OCI-LY3 (cell line): ENCODE results near the gene SLC38A10.

Experiments used
- H2AFZ ChIP-seq: fragments of 200-600, 300-600 bp; shearing (Covaris generic); 2 replicates; pipeline ENCODE4 v1.6.0; 2014; ENCODE audit warnings: antibody characterized with exemption, low read depth, low read length
- H3K27ac ChIP-seq: fragments of 200-600, 300-600 bp; sonication (generic); 2 replicates; pipeline ENCODE4 v1.5.1; 2014; ENCODE audit warnings: mild to moderate bottlenecking, low read length, moderate library complexity, mixed read lengths
- H3K27me3 ChIP-seq: fragments of 200-600, 300-600 bp; sonication (generic); 2 replicates; pipeline ENCODE4 v1.6.1; 2014; ENCODE audit warnings: low read depth, low read length, mixed read lengths
- H3K36me3 ChIP-seq: fragments of 200-600, 300-600 bp; sonication (generic); replicated peaks from 2 replicates; pipeline ENCODE3; 2014; ENCODE audit warnings: low read depth, low read length, mixed read lengths
- H3K4me1 ChIP-seq: fragments of 300-600, 200-600 bp; sonication (generic); 2 replicates; pipeline ENCODE4 v1.6.1; 2014; ENCODE audit warnings: low read length, mixed read lengths
- H3K4me2 ChIP-seq: fragments of 200-600, 300-600 bp; sonication (generic); 2 replicates; pipeline ENCODE4 v1.6.1; 2014; ENCODE audit warnings: low read length, mixed read lengths
- H3K4me3 ChIP-seq: fragments of 300-600, 200-600 bp; sonication (generic); 2 replicates; pipeline ENCODE4 v1.5.1; 2014; ENCODE audit warnings: antibody characterized with exemption, mild to moderate bottlenecking, low read length, moderate library complexity
- H3K79me2 ChIP-seq: fragments of 300-600, 200-600 bp; shearing (Covaris generic); 2 replicates; pipeline ENCODE4 v1.6.1; 2014; ENCODE audit warnings: mild to moderate bottlenecking, low read length, mixed read lengths
- H3K9ac ChIP-seq: fragments of 300-600, 200-600 bp; shearing (Covaris generic); 2 replicates; pipeline ENCODE4 v1.6.0; 2014; ENCODE audit warnings: mild to moderate bottlenecking, low read length, moderate library complexity
- H3K9me3 ChIP-seq: fragments of 200-600, 300-600 bp; shearing (Covaris generic); 2 replicates; pipeline ENCODE4 v1.6.1; 2014; ENCODE audit warnings: low read length, mixed read lengths; ENCODE audit not compliant: insufficient read depth
- H4K20me1 ChIP-seq: fragments of 200-600, 300-600 bp; sonication (generic); 2 replicates; pipeline ENCODE4 v1.6.1; 2016; ENCODE audit warnings: low read length, mixed read lengths; ENCODE audit not compliant: insufficient read depth
- EZH2phosphoT487 ChIP-seq: fragments of 200-600 bp; shearing (Covaris generic); IDR thresholded peaks from 2 replicates; pipeline ENCODE4 v1.6.1; 2018; ENCODE audit warnings: antibody characterized with exemption, mixed run types, low read depth
- TF ChIP-seq, protein P1 (sequence below): fragments of 200-600, 300-600 bp; sonication (generic); IDR thresholded peaks from 2 replicates; pipeline ENCODE4 v1.5.1; 2014; ENCODE audit warnings: antibody characterized with exemption, low read length, low read depth

The SLC38A10 gene

DNA sequence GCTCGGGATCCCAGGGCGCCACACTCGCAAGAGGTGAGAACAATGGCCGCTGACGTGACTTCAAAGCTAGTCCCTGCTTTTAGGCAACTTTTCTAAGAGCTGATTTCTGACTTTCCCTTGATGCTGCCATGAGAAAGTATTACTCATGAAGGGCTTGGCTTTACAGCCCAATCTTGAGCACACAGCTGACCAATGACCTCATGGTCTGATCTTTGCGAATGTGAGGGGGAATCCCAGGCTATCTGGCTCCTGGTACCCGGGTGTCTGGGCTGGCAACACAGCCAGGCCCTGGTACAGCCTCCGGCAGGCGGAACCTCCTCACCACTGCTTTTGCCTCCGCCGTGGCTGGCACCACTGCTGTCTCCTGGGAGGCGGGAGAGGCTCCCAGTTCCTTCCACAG, 38.5 kb downstream of the SLC38A10 start:
- H3K27ac ChIP-seq = no peak overlapping the region
- no peak for TF ChIP-seq EZH2phosphoT487
- TF ChIP-seq, protein P1, sequence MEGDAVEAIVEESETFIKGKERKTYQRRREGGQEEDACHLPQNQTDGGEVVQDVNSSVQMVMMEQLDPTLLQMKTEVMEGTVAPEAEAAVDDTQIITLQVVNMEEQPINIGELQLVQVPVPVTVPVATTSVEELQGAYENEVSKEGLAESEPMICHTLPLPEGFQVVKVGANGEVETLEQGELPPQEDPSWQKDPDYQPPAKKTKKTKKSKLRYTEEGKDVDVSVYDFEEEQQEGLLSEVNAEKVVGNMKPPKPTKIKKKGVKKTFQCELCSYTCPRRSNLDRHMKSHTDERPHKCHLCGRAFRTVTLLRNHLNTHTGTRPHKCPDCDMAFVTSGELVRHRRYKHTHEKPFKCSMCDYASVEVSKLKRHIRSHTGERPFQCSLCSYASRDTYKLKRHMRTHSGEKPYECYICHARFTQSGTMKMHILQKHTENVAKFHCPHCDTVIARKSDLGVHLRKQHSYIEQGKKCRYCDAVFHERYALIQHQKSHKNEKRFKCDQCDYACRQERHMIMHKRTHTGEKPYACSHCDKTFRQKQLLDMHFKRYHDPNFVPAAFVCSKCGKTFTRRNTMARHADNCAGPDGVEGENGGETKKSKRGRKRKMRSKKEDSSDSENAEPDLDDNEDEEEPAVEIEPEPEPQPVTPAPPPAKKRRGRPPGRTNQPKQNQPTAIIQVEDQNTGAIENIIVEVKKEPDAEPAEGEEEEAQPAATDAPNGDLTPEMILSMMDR = no peak
- H3K4me2 ChIP-seq = no peak overlapping the region
- no peaks in the 10 kb centered on the region for H3K27me3 ChIP-seq
- peaks cover 8% of the 10 kb centered on the region for H3K4me1 ChIP-seq
- H2AFZ ChIP-seq = no peak overlapping the region
- peaks cover 22% of the 10 kb centered on the region for H4K20me1 ChIP-seq
- no peaks in the 10 kb centered on the region for H3K9me3 ChIP-seq
- H3K9ac ChIP-seq = no peak overlapping the region
- no peak overlapping the region for H3K4me3 ChIP-seq
- H3K79me2 ChIP-seq = no peaks in the 10 kb centered on the region
- H3K36me3 ChIP-seq = peaks cover 16% of the 10 kb centered on the region

DNA sequence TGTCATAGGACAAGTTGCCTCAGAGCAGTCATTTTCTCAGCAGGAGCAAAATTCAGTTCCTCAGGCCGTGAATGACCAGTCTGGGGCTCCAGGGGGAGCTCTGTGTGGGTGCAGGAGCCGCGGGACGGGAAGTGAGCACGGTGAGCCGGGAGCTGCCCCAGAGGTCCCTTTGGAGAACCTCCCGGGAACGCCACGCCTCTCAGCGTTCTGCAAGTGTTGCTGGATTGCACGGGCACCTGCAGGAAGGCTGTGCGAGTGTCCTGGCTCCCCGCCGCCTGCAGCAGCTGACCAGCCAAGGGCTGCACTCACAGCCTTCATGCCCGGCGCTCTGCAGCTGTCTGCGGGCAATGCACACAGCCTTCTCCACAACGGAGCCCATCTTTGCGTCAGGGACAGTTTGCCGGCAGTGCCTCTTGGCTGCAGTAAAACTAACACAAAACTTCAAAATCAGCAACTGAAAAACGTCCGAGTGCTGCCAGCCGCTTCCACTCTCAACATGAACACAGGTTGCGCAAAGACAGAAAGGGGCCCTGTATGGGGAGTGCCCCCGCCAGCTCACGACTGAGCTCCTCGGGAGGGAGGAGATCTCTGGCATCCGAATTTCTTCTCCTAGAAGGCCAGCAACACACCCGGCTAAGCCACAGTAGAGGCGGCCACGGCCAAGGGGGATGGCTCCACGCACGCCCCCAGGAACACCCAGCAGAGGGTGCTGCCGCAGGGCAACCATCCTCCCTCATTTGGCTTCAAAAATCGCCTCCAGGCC, 40.0 kb downstream of the SLC38A10 start:
- H3K4me3 ChIP-seq = no peak overlapping the region
- H3K27me3 ChIP-seq = no peaks in the 10 kb centered on the region
- peaks cover 24% of the 10 kb centered on the region for H4K20me1 ChIP-seq
- H2AFZ ChIP-seq = no peak overlapping the region
- no peaks in the 10 kb centered on the region for H3K9me3 ChIP-seq
- no peak overlapping the region for H3K4me2 ChIP-seq
- peaks cover 12% of the 10 kb centered on the region for H3K4me1 ChIP-seq
- no peak overlapping the region for H3K9ac ChIP-seq
- peaks cover 27% of the 10 kb centered on the region for H3K36me3 ChIP-seq
- H3K79me2 ChIP-seq = no peaks in the 10 kb centered on the region
- TF ChIP-seq, protein P1 = no peak
- no peak for TF ChIP-seq EZH2phosphoT487
- H3K27ac ChIP-seq = no peak overlapping the region

DNA sequence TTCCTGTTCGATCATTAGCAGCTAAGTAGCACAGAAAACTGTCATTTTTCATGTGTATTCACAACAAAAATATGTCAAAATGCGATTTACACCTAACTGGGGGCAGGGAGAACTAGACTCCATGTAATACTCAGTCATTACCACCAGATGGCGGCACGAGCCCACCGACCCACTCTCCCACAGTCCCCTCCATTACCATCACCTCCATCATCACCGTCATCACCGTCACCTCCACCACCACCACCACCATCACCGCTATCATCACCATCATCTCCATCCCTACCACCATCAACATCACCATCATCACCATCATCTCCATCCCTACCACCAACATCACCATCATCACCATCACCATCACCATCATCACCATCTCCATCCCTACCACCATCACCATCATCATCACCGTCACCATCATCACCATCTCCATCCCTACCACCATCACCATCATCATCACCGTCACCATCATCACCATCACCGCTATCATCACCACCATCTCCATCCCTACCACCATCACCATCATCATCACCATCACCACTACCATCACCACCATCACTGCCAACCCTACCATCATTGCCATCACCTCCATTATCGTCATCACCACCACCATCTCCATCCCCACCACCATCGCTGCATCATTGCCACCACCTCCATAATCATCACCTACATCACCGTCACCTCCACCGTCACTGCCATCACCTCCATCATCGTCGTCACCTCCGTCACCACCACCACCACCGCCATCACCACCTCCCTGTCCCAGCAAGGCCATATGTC, 41.6 kb downstream of the SLC38A10 start:
- Histone ChIP-seq H2AFZ (no peak overlapping the region), H3K79me2 (no peaks in the 10 kb centered on the region), H3K4me1 (peaks cover 12% of the 10 kb centered on the region), H4K20me1 (peaks cover 27% of the 10 kb centered on the region), H3K27me3 (no peaks in the 10 kb centered on the region), H3K4me2 (no peak overlapping the region), H3K27ac (no peak overlapping the region), H3K36me3 (peaks cover 27% of the 10 kb centered on the region), H3K9me3 (no peaks in the 10 kb centered on the region), H3K4me3 (no peak overlapping the region), H3K9ac (no peak overlapping the region)
- TF ChIP-seq, protein P1 = peak; percentile 69
- TF ChIP-seq EZH2phosphoT487 = no peak

DNA sequence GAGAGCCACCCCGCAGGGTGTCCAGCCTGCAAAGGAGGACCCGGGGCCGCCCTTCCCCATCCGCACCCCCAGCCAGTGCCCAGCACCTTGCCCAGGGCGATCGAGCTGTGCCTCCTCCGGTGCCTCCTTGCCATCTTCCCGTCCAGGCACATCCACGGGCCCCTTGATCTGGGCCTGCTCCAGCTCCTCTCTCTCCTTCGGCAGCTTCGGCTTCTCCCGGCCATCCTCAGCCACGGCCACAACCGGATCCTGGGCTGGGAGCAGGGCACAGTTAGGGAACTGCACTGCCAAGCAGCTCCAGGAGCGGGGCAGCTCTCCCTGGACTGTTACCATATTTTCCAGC, 42.1 kb downstream of the SLC38A10 start:
- Histone ChIP-seq H3K27ac (no peak overlapping the region), H3K9me3 (no peaks in the 10 kb centered on the region), H3K27me3 (no peaks in the 10 kb centered on the region), H3K4me1 (peaks cover 12% of the 10 kb centered on the region), H4K20me1 (peaks cover 27% of the 10 kb centered on the region), H3K36me3 (peaks cover 23% of the 10 kb centered on the region), H3K9ac (no peak overlapping the region), H3K79me2 (no peaks in the 10 kb centered on the region), H2AFZ (no peak overlapping the region), H3K4me3 (no peak overlapping the region), H3K4me2 (no peak overlapping the region)
- no peak for TF ChIP-seq EZH2phosphoT487
- TF ChIP-seq, protein P1 = no peak
